HEK293 (cell line): ENCODE results near the gene MGAT5B.

ENCODE experiments used
- CTCF ChIA-PET: fragments of 350-600 bp; formaldehyde crosslinking; extraction: SDS; loops from one replicate; lab custom pipeline; 2021; ENCODE audit warnings: antibody characterized with exemption; lab: Yijun Ruan, JAX
- POLR2A ChIA-PET: fragments of 300-600 bp; formaldehyde crosslinking; extraction: SDS; loops from one replicate; lab custom pipeline; 2020; ENCODE audit warnings: antibody characterized with exemption, inconsistent platforms; lab: Yijun Ruan, JAX
- H3K27ac ChIP-seq: fragments of 200-500 bp; sonication (Bioruptor generic); 2 replicates; pipeline ENCODE4 v1.5.1; 2014; ENCODE audit warnings: low read depth, low read length, control low read depth, inconsistent platforms; ENCODE audit errors: extremely low read depth
- H3K36me3 ChIP-seq, 2 experiments: fragments of 200-500 bp in 1 of 2; sonication (Bioruptor generic) in 1 of 2; 1 replicate in 1 of 2; 2 replicates in 1 of 2; pipeline ENCODE4 v1.5.1; 2014 to 2017; ENCODE audit warnings: inconsistent platforms in 2 of 2, low read length in 2 of 2; ENCODE audit not compliant: control insufficient read depth in 2 of 2, insufficient read depth in 1 of 2
- H3K4me1 ChIP-seq: fragments of 200-500 bp; sonication (Bioruptor generic); 2 replicates; pipeline ENCODE4 v1.5.1; 2014; ENCODE audit warnings: mild to moderate bottlenecking, low read length, inconsistent platforms; ENCODE audit not compliant: control insufficient read depth, insufficient read depth
- H3K4me3 ChIP-seq: 2 replicates; pipeline ENCODE4 v1.5.1; 2011; ENCODE audit warnings: low read depth, mild to moderate bottlenecking, control low read depth, low read length, moderate library complexity
- H3K9me3 ChIP-seq: fragments of 200-500 bp; sonication (Bioruptor generic); 2 replicates; pipeline ENCODE4 v1.5.1; 2014; ENCODE audit warnings: low read depth, low read length, inconsistent platforms; ENCODE audit not compliant: control insufficient read depth, insufficient read depth
- GLI2 ChIP-seq: fragments of 450-650 bp; formaldehyde crosslinking; IDR thresholded peaks from 2 replicates; pipeline ENCODE4; 2017; ENCODE audit warnings: missing biosample characterization, missing genetic modification characterization, low read depth, borderline replicate concordance
- GLIS1 ChIP-seq: fragments of 450-650 bp; formaldehyde crosslinking; IDR thresholded peaks from 2 replicates; pipeline ENCODE4 v1.5.1; 2016; ENCODE audit warnings: missing biosample characterization, missing genetic modification characterization
- KLF16 ChIP-seq: fragments of 450-650 bp; formaldehyde crosslinking; IDR thresholded peaks from 2 replicates; pipeline ENCODE4 v1.5.1; 2017; ENCODE audit warnings: missing biosample characterization, missing genetic modification characterization
- SALL2 ChIP-seq: fragments of 450-650 bp; formaldehyde crosslinking; IDR thresholded peaks from 2 replicates; pipeline ENCODE4 v1.5.0; 2017; ENCODE audit warnings: missing biosample characterization, mild to moderate bottlenecking, missing genetic modification characterization, borderline replicate concordance
- YY1 ChIP-seq: fragments of 450-650 bp; formaldehyde crosslinking; IDR thresholded peaks from 2 replicates; pipeline ENCODE4 v1.5.1; 2018; ENCODE audit warnings: missing biosample characterization, missing genetic modification characterization
- ZBTB48 ChIP-seq: fragments of 450-650 bp; formaldehyde crosslinking; IDR thresholded peaks from 2 replicates; pipeline ENCODE4 v1.5.1; 2016; ENCODE audit warnings: missing biosample characterization, missing genetic modification characterization
- ZFP69B ChIP-seq: fragments of 450-650 bp; formaldehyde crosslinking; IDR thresholded peaks from 2 replicates; pipeline ENCODE4 v1.5.1; 2016; ENCODE audit warnings: missing biosample characterization, missing genetic modification characterization
- ZNF133 ChIP-seq: fragments of 450-650 bp; formaldehyde crosslinking; IDR thresholded peaks from 2 replicates; pipeline ENCODE4 v1.5.1; 2016; ENCODE audit warnings: missing biosample characterization, missing genetic modification characterization
- ZNF138 ChIP-seq: fragments of 450-650 bp; formaldehyde crosslinking; IDR thresholded peaks from 2 replicates; pipeline ENCODE4 v1.5.1; 2016; ENCODE audit warnings: missing biosample characterization, missing genetic modification characterization, borderline replicate concordance
- ZNF16 ChIP-seq: fragments of 450-650 bp; formaldehyde crosslinking; IDR thresholded peaks from 2 replicates; pipeline ENCODE4 v1.5.1; 2016; ENCODE audit warnings: low read depth, missing biosample characterization, missing genetic modification characterization
- ZNF354C ChIP-seq: fragments of 450-650 bp; formaldehyde crosslinking; IDR thresholded peaks from 2 replicates; pipeline ENCODE4 v1.5.1; 2016; ENCODE audit warnings: missing biosample characterization, missing genetic modification characterization, low read depth, borderline replicate concordance
- ZNF366 ChIP-seq: fragments of 450-650 bp; formaldehyde crosslinking; conservative IDR thresholded peaks from 2 replicates; pipeline ENCODE4 v1.5.1; 2016; ENCODE audit warnings: missing biosample characterization, missing genetic modification characterization
- ZNF37A ChIP-seq: fragments of 450-650 bp; IDR thresholded peaks from 2 replicates; pipeline ENCODE4 v1.5.1; 2018; ENCODE audit warnings: missing biosample characterization, missing genetic modification characterization
- ZNF394 ChIP-seq: fragments of 450-650 bp; formaldehyde crosslinking; IDR thresholded peaks from 2 replicates; pipeline ENCODE4 v1.5.1; 2016; ENCODE audit warnings: missing biosample characterization, missing genetic modification characterization, mild to moderate bottlenecking, moderate library complexity, borderline replicate concordance
- ZNF549 ChIP-seq: fragments of 450-650 bp; IDR thresholded peaks from 2 replicates; pipeline ENCODE4 v1.5.1; 2018; ENCODE audit warnings: missing biosample characterization, missing genetic modification characterization, mild to moderate bottlenecking, inconsistent platforms, moderate library complexity
- ZNF670 ChIP-seq: fragments of 450-650 bp; formaldehyde crosslinking; IDR thresholded peaks from 2 replicates; pipeline ENCODE4 v1.5.1; 2016; ENCODE audit warnings: missing biosample characterization, missing genetic modification characterization, low read depth
- ZNF707 ChIP-seq: fragments of 450-650 bp; formaldehyde crosslinking; IDR thresholded peaks from 2 replicates; pipeline ENCODE4 v1.5.1; 2016; ENCODE audit warnings: missing biosample characterization, missing genetic modification characterization
- ZNF76 ChIP-seq: fragments of 450-650 bp; formaldehyde crosslinking; IDR thresholded peaks from 2 replicates; pipeline ENCODE4; 2016; ENCODE audit warnings: low read depth, missing biosample characterization, missing genetic modification characterization, borderline replicate concordance
- ZNF785 ChIP-seq: fragments of 450-650 bp; formaldehyde crosslinking; IDR thresholded peaks from 2 replicates; pipeline ENCODE4 v1.5.1; 2016; ENCODE audit warnings: missing biosample characterization, missing genetic modification characterization
- ZNF843 ChIP-seq: fragments of 450-650 bp; formaldehyde crosslinking; IDR thresholded peaks from 2 replicates; pipeline ENCODE4 v1.5.1; 2016; ENCODE audit warnings: missing biosample characterization, missing genetic modification characterization
- ZSCAN23 ChIP-seq: fragments of 450-650 bp; formaldehyde crosslinking; IDR thresholded peaks from 2 replicates; pipeline ENCODE4 v1.5.1; 2016; ENCODE audit warnings: missing biosample characterization, missing genetic modification characterization
- TF ChIP-seq, protein P1 (sequence below): fragments of 450-650 bp; formaldehyde crosslinking; IDR thresholded peaks from 2 replicates; pipeline ENCODE4 v1.5.1; 2016; ENCODE audit warnings: missing biosample characterization, missing genetic modification characterization
- TF ChIP-seq, protein P2 (sequence below): fragments of 450-650 bp; formaldehyde crosslinking; IDR thresholded peaks from 2 replicates; pipeline ENCODE4 v1.5.1; 2016; ENCODE audit warnings: missing biosample characterization, missing genetic modification characterization
- TF ChIP-seq, protein P3 (sequence below): fragments of 450-650 bp; formaldehyde crosslinking; IDR thresholded peaks from 2 replicates; pipeline ENCODE4 v1.5.1; 2016; ENCODE audit warnings: missing biosample characterization, missing genetic modification characterization
- TF ChIP-seq, protein P4 (sequence below): fragments of 450-650 bp; IDR thresholded peaks from 2 replicates; pipeline ENCODE4 v1.5.1; 2018; ENCODE audit warnings: missing biosample characterization, mild to moderate bottlenecking, missing genetic modification characterization

Gene MGAT5B

DNA sequence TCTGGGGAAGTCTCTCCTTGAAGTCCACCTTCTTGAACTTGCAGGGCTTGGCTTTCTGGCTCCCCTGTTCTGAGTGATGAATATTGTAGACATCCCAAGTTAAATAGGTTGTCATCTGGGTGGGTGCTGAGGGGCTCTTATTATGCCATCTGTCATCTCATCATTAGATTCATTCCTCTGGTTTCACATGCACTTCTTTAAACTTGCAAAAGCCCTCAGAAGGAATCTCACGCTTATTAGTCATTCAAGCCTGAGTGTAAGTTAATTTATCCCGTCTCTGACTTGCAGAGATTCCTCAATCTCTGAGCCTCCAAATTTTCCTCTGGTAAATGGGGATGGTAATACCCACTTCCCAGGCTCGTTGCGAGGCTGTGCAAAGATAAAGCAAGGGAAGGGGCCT lies 5.7 kb downstream of the MGAT5B start:
- Histone ChIP-seq H3K27ac (no peak overlapping the region), H3K9me3 (no peaks in the 10 kb centered on the region), H3K4me1 (no peaks in the 10 kb centered on the region; the same call in 1 of the 2 replicates), H3K36me3 (peaks cover 0 to 28% of the 10 kb centered on the region in 2 experiments; a peak in 1 of 3 replicates), H3K4me3 (no peak overlapping the region)
- no peak for TF ChIP-seq ZNF394 (tag by site-specific recombination)
- no peak for TF ChIP-seq ZNF37A (tag by site-specific recombination)
- TF ChIP-seq, protein P1, sequence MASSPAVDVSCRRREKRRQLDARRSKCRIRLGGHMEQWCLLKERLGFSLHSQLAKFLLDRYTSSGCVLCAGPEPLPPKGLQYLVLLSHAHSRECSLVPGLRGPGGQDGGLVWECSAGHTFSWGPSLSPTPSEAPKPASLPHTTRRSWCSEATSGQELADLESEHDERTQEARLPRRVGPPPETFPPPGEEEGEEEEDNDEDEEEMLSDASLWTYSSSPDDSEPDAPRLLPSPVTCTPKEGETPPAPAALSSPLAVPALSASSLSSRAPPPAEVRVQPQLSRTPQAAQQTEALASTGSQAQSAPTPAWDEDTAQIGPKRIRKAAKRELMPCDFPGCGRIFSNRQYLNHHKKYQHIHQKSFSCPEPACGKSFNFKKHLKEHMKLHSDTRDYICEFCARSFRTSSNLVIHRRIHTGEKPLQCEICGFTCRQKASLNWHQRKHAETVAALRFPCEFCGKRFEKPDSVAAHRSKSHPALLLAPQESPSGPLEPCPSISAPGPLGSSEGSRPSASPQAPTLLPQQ (tag by site-specific recombination) = no peak
- no peak for TF ChIP-seq GLIS1 (tag by site-specific recombination)
- TF ChIP-seq ZNF354C (tag by site-specific recombination) = no peak
- TF ChIP-seq ZSCAN23 (tag by site-specific recombination) = no peak
- TF ChIP-seq, protein P2, sequence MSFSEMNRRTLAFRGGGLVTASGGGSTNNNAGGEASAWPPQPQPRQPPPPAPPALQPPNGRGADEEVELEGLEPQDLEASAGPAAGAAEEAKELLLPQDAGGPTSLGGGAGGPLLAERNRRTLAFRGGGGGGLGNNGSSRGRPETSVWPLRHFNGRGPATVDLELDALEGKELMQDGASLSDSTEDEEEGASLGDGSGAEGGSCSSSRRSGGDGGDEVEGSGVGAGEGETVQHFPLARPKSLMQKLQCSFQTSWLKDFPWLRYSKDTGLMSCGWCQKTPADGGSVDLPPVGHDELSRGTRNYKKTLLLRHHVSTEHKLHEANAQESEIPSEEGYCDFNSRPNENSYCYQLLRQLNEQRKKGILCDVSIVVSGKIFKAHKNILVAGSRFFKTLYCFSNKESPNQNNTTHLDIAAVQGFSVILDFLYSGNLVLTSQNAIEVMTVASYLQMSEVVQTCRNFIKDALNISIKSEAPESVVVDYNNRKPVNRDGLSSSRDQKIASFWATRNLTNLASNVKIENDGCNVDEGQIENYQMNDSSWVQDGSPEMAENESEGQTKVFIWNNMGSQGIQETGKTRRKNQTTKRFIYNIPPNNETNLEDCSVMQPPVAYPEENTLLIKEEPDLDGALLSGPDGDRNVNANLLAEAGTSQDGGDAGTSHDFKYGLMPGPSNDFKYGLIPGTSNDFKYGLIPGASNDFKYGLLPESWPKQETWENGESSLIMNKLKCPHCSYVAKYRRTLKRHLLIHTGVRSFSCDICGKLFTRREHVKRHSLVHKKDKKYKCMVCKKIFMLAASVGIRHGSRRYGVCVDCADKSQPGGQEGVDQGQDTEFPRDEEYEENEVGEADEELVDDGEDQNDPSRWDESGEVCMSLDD = no peak
- POLR2A ChIA-PET = no interaction called here
- CTCF ChIA-PET = interaction anchor here (0.8 to 2.0 kb wide), 2 partner anchors 182 to 193 kb away, joined by 3 to 13 read pairs; no protein-coding TSS in a partner anchor

DNA sequence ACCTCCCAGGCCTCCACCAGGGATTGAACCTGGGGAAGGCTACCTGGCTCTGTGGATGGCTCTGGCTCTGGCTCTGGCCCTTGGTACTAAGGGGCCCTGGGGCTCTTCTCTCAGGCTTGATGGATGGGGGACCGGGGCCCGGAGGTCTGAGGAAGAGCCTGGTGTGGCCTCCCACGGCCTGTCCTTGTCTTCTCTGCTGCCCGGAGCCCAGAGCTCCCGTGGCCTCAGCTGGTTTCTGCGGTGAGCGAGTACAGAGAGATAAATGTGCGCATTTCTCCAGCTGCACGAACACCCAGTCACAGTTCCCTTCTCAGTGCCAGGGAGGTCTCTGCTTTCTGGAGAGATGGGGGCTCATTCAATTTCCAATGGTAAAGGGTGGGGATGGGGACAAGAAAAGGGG lies 9.2 kb downstream of the MGAT5B start:
- CTCF ChIA-PET = interaction anchor here (1.2 to 3.5 kb wide), 2 partner anchors 9 to 135 kb away, joined by 3 to 15 read pairs; partner anchors contain the start of gene MGAT5B
- H3K36me3 ChIP-seq = peaks cover 0 to 28% of the 10 kb centered on the region in 2 experiments; a peak in 1 of 3 replicates
- H3K9me3 ChIP-seq = no peaks in the 10 kb centered on the region
- no peak overlapping the region for H3K27ac ChIP-seq
- TF ChIP-seq ZBTB48 (tag by site-specific recombination) (no peak), SALL2 (tag by site-specific recombination) (no peak), ZNF670 (no peak), ZNF138 (tag by site-specific recombination) (no peak), ZNF785 (tag by site-specific recombination) (no peak), ZNF549 (tag by site-specific recombination) (no peak), ZNF133 (tag by site-specific recombination) (no peak), ZNF707 (no peak), YY1 (no peak), KLF16 (tag by site-specific recombination) (no peak), GLI2 (tag by site-specific recombination) (no peak), ZFP69B (no peak), ZNF366 (no peak), ZNF76 (tag by site-specific recombination) (no peak), ZNF16 (tag by site-specific recombination) (no peak), ZNF843 (tag by site-specific recombination) (no peak)
- TF ChIP-seq, protein P3, sequence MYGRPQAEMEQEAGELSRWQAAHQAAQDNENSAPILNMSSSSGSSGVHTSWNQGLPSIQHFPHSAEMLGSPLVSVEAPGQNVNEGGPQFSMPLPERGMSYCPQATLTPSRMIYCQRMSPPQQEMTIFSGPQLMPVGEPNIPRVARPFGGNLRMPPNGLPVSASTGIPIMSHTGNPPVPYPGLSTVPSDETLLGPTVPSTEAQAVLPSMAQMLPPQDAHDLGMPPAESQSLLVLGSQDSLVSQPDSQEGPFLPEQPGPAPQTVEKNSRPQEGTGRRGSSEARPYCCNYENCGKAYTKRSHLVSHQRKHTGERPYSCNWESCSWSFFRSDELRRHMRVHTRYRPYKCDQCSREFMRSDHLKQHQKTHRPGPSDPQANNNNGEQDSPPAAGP = no peak
- TF ChIP-seq, protein P4, sequence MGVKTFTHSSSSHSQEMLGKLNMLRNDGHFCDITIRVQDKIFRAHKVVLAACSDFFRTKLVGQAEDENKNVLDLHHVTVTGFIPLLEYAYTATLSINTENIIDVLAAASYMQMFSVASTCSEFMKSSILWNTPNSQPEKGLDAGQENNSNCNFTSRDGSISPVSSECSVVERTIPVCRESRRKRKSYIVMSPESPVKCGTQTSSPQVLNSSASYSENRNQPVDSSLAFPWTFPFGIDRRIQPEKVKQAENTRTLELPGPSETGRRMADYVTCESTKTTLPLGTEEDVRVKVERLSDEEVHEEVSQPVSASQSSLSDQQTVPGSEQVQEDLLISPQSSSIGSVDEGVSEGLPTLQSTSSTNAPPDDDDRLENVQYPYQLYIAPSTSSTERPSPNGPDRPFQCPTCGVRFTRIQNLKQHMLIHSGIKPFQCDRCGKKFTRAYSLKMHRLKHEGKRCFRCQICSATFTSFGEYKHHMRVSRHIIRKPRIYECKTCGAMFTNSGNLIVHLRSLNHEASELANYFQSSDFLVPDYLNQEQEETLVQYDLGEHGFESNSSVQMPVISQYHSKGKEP (tag by site-specific recombination) = no peak
- TF ChIP-seq, protein P2 = no peak
- POLR2A ChIA-PET = interaction anchor here (0.7 kb wide), 1 partner anchor 485 kb away, joined by 3 read pairs; no protein-coding TSS in a partner anchor
- no peak overlapping the region for H3K4me3 ChIP-seq
- no peaks in the 10 kb centered on the region; the same call in 1 of the 2 replicates for H3K4me1 ChIP-seq
